ENCODE data around the gene MSH2.
"Not testable (repeated sequence)": the region's sequence is repeated elsewhere in the genome, so short reads cannot be mapped to it uniquely, and the experiment has no call there.

The MSH2 gene

DNA sequence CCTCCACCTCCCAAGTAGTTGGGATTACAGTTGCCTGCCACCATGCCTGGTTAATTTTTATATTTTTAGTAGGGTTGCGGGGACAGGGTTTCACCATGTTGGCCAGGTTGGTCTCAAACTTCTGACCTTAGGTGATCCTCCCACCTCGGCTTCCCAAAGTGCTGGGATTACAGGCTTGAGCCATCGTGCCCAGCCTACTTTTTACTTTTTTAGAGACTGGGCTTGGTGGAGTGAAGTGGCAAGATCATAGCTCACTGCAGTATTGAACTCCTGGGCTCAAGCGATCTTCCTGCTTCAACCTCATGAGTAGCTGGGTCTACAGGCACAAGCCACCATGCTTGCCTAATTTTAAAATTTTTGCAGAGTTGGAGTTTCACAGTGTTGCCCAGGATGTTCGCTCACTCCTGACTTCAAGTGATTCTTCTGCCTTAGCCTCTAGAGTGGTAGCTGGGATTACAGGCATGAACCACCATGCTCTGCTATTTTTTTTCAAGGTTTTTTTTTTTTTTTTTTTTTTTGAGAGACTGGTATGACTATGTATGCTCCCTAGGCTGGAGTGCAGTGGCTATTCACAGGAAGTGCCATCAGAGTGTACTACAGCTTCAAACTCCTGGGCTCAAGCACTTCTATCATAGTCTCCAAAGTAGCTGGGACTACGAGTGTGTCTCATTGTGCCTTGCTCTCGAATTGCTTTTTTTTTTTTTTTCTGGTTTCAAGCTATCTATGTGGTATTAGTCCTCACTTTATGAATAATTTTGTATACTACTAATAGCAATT is 11.9 kb downstream of the MSH2 start:
- DNase-seq (ENCODE audit: low read depth): no peak
- TF ChIP-seq, protein P1, sequence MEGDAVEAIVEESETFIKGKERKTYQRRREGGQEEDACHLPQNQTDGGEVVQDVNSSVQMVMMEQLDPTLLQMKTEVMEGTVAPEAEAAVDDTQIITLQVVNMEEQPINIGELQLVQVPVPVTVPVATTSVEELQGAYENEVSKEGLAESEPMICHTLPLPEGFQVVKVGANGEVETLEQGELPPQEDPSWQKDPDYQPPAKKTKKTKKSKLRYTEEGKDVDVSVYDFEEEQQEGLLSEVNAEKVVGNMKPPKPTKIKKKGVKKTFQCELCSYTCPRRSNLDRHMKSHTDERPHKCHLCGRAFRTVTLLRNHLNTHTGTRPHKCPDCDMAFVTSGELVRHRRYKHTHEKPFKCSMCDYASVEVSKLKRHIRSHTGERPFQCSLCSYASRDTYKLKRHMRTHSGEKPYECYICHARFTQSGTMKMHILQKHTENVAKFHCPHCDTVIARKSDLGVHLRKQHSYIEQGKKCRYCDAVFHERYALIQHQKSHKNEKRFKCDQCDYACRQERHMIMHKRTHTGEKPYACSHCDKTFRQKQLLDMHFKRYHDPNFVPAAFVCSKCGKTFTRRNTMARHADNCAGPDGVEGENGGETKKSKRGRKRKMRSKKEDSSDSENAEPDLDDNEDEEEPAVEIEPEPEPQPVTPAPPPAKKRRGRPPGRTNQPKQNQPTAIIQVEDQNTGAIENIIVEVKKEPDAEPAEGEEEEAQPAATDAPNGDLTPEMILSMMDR (IDR thresholded peaks at IDR 0.05; ENCODE audit: insufficient read depth, low read depth, low read length, missing control alignments): no peak
- H3K4me3 ChIP-seq (ENCODE audit: low read depth, low read length): no peak overlapping the region

DNA sequence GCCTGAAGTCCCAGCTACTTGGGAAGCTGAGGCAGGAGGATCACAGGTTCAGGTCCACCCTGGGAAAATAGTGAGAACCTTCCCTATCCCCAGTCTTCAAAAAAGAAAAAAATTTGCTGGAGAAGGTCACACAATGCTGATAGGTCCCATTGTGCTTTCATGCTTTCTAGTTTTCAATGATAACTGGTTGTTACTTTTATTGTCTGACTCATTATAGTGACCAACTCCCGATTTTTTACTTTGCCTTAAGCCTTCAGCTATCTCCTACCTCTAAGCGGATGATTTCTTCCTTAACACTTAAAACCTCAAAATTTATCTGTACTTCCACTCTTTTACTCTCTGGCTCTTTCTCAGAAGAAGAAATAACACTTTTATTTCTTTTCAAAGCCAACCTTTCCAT is 17.3 kb downstream of the MSH2 start:
- no peak for DNase-seq (ENCODE audit: low read depth)
- H3K4me3 ChIP-seq (ENCODE audit: low read depth, low read length): no peak overlapping the region
- TF ChIP-seq, protein P1 (IDR thresholded peaks at IDR 0.05; ENCODE audit: insufficient read depth, low read depth, low read length, missing control alignments): no peak

DNA sequence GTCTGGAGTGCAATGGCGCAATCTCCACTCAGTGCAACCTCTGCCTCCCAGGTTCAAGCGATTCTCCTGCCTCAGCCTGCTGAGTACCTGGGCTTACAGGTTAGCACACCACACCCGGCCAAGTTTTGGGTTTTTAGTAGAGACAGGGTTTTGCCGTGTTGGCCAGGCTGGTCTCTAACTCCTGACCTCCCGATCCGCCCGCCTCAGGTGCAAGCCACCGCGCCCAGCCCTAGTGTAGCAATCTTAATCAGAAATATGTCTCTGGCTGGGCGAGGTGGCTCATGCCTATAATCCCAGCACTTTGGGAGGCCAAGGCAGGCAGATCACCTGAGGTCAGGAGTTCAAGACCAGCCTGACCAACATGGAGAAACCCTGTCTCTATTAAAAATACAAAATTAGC is 17.7 kb downstream of the MSH2 start:
- not testable (repeated sequence) for DNase-seq (ENCODE audit: low read depth); H3K4me3 ChIP-seq (ENCODE audit: low read depth, low read length)

DNA sequence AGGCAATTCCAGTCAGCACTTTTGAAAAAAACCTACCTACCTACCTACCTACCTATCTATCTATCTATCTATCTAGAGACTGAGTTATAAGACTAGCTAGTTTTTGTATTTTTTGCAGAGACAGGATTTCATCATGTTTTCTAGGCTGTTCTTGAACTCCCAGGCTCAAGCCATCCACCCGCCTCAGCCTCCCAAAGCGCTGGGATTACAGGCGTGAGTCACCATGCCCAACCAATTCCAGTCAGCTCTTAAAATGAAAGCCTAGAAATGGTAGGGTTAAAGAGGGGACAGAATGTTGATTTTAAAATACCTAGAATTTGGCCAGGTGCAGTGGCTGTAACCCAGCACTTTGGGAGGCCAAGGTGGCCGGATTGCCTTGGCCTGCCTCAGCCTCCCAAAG is 19.1 kb downstream of the MSH2 start:
- DNase-seq (ENCODE audit: low read depth): no peak
- TF ChIP-seq, protein P1 (IDR thresholded peaks at IDR 0.05; ENCODE audit: insufficient read depth, low read depth, low read length, missing control alignments): no peak
- no peak overlapping the region for H3K4me3 ChIP-seq (ENCODE audit: low read depth, low read length)

DNA sequence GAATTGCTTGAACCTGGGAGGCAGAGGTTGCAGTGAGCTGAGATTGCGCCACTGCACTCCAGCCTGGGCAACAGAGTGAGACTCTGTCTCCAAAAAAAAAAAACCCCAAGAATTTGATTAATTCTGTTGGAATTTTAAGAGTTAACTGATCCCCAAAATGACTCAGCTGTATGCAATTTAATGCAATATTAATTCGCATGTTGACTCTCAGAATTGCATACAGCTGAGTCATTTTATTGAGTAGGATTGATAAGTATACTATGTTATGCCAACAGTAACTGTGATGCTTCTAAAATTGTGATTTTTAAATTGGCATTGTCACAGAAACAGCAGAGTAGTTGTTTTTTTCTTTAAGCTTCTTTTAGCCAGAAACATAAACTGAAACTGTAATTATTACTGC is 19.6 kb downstream of the MSH2 start:
- DNase-seq (ENCODE audit: low read depth): no peak
- TF ChIP-seq, protein P1 (IDR thresholded peaks at IDR 0.05; ENCODE audit: insufficient read depth, low read depth, low read length, missing control alignments): no peak
- H3K4me3 ChIP-seq (ENCODE audit: low read depth, low read length): no peak overlapping the region

DNA sequence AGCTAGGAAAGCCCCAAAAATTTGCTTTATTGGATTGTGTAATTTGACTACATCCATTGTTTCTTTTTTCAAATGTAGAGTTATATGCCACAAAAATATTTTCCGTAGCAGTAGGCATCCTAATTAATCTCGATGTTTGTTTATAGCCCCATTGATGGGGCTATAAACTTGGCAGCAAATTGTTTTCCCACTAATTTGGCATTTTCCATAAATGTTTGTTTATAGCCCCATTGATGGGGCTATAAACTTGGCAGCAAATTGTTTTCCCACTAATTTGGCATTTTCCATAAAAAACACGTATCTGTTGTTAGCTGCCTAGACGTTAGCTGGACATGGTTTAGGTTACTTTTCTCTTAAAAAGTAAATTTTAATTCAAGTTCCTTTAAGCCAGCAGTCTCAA is 23.8 kb downstream of the MSH2 start:
- TF ChIP-seq, protein P1 (IDR thresholded peaks at IDR 0.05; ENCODE audit: insufficient read depth, low read depth, low read length, missing control alignments): no peak
- no peak overlapping the region for H3K4me3 ChIP-seq (ENCODE audit: low read depth, low read length)
- no peak for DNase-seq (ENCODE audit: low read depth)

DNA sequence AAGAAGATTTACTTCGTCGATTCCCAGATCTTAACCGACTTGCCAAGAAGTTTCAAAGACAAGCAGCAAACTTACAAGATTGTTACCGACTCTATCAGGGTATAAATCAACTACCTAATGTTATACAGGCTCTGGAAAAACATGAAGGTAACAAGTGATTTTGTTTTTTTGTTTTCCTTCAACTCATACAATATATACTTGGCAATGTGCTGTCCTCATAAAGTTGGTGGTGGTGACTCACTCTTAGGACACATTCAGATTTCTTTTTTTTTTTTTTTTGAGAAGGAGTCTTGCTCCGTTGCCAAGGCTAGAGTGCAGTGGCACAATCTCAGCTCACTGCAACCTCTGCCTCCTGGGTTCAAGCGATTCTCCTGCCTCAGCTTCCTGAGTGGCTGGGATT is 26.8 kb downstream of the MSH2 start:
- H3K4me3 ChIP-seq (ENCODE audit: low read depth, low read length): no peak overlapping the region
- TF ChIP-seq, protein P1 (IDR thresholded peaks at IDR 0.05; ENCODE audit: insufficient read depth, low read depth, low read length, missing control alignments): no peak
- no peak for DNase-seq (ENCODE audit: low read depth)

DNA sequence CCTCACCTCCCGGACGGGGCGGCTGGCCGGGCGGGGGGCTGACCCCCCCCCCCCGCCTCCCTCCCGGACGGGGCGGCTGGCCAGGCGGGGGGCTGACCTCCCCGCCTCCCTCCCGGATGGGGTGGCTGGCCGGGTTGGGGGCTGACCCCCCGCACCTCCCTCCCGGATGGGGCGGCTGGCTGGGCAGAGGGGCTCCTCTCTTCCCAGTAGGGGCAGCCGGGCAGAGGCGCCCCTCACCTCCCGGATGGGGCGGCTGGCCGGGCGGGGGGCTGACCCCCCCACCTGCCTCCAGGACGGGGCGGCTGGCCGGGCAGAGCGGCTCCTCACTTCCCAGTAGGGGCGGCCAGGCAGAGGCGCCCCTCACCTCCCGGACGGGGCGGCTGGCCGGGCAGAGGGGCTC is 30.1 kb downstream of the MSH2 start:
- not testable (repeated sequence) for H3K4me3 ChIP-seq (ENCODE audit: low read depth, low read length); DNase-seq (ENCODE audit: low read depth)

DNA sequence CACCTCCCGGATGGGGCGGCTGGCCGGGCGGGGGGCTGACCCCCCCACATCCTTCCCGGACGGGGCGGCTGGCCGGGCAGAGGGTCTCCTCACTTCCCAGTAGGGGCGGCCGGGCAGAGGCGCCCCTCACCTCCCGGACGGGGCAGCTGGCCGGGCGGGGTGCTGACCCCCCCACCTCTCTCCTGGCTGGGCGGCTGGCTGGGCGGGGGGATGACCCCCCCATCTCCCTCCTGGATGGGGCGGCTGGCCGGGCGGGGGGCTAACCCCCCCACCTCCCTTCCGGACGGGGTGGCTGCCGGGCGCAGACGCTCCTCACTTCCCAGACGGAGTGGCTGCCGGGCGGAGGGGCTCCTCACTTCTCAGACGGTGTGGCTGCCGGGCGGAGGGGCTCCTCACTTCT is 30.5 kb downstream of the MSH2 start:
- not testable (repeated sequence) for H3K4me3 ChIP-seq (ENCODE audit: low read depth, low read length); DNase-seq (ENCODE audit: low read depth)

Data from GM12865 (cell line).